Pancreas (tissue), 10 donors: ENCODE data around the gene PDCD4. TPM values are rescaled to one million over a fixed set of nuclear protein-coding genes. Genes with fewer than 3 reads are reported as not detected.

Experiments used
- ATAC-seq, 4 donors: fragments of 200-7000 bp; cut with Tn5 transposase; one replicate each; pipeline versions ENCODE4 v1.8.0 to v1.9.1; 2020; ENCODE audit warnings: mild to moderate bottlenecking in 4 of 4, moderate library complexity in 4 of 4
- DNase-seq, 6 donors: peaks; one replicate each; pipeline ENCODE4 v3.0.0-alpha.2; 2020
- FAIRE-seq: peaks from 2 replicates; lab custom pipeline; 2012; peaks lifted over from hg19 to GRCh38; lab: Jason Lieb, UNC
- H3K27ac ChIP-seq, 4 donors: fragments of 200-600 bp; sonication (generic); 1 replicate in 3 of 4; 2 replicates in 1 of 4; pipeline versions ENCODE4 v1.5.0 to v1.8.0; 2020
- H3K27me3 ChIP-seq, 4 donors: fragments of 200-600 bp; one replicate each; pipeline ENCODE4 v1.8.0; 2021
- H3K36me3 ChIP-seq, 3 donors: fragments of 200-600 bp; sonication (generic) in 1 of 3; one replicate each; pipeline versions ENCODE4 v1.5.0 to v1.8.0; 2020 to 2021
- H3K4me1 ChIP-seq, 3 donors: fragments of 200-600 bp; one replicate each; pipeline ENCODE4 v1.8.0; 2021
- H3K4me3 ChIP-seq, 4 donors: fragments of 200-600 bp; sonication (generic) in 2 of 4; one replicate each; pipeline versions ENCODE4 v1.5.0 to v1.8.0; 2020 to 2021
- H3K9me3 ChIP-seq, 4 donors: fragments of 200-600 bp; one replicate each; pipeline ENCODE4 v1.8.0; 2021
- WGBS, 2 donors: extraction: QIAGEN DNeasy Blood & Tissue Kit; methylation state at CpG; one replicate each; pipeline ENCODE4 v1.1.7; 2013; 5-methylcytosine and 5-hydroxymethylcytosine counted together
- intact Hi-C, 3 donors: fragments of 100-400 bp; cut with DNase I; formaldehyde crosslinking; loops; one replicate each; pipeline versions ENCODE4 v1.11.1 to v1.14.2; 2022
- polyA plus RNA-seq, 2 donors: library from polyadenylated mRNA; stranded (reverse); fragments of 200-250 nt; gene quantifications; one replicate each; pipeline ENCODE4 v1.2.3, GENCODE V29; 2013
- total RNA-seq, 6 donors: library from RNA; stranded (reverse); fragmentation: NEBNext Ultra II Directional in 4 of 6; extraction: Animal tissue kit (Norgen Biotek cat#: 25700) in 4 of 6; gene quantifications; one replicate each; pipeline versions ENCODE4 v1.2.1 to v1.2.4, GENCODE V29; 2021 to 2023
- TF ChIP-seq, protein P1 (sequence below), 4 donors: fragments of 200-600 bp; sonication (generic) in 3 of 4; IDR thresholded peaks; one replicate each; pipeline versions ENCODE4 v1.5.0 to v1.8.0; 2021; ENCODE audit warnings: antibody characterized with exemption in 4 of 4
- donor health status: healthy with polysubstance abuse.
- donor health status: DM: no; HTN: no; CAD: no; lungs with moderate emphysema.
- donor health status: DM: no; HTN: no; CAD: no.
- donor health status: control.
- donor health status: control.
- donor health status: Bipolar disorder and iron deficiency.
- donor health status: DM: yes; HTN: yes; CAD: no.
- donor health status: DM: no; HTN: no; CAD: no.
- donor health status: DM: no; HTN: no; CAD: no.
- donor health status: DM: yes; HTN: yes; CAD: no.

PDCD4 gene
- total and polyA plus RNA-seq, 8 donors: 283 to 679 (median 458) TPM

DNA sequence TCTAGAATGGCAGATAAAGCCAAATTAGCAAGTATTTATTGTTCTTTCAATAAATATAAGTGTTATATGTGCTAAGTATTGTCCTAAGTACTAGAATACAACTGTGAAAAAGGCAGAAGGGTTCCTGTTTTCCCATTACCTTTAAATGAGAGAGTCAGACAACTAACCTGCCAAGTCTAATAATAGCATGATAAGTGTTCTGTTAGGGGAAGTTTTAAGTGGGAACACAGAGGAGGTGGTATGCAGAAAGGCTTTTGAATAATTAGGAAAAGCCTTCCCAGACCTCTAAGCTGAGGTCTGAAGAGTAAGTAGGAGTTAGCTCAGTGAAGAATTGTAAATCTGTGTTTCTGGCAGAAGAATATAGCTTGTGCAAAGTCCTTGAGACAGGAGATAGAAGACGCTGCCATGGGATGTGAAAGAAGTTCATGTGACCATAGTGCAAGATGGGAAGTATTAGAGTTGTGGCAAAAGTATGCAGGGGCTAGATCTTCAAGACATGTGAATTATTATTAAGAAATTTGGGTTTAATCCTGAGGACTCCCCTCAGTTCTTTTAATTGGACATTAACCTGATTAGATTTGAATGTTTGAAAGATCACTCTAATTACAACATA, 60.1 kb downstream of the PDCD4 start:
- TF ChIP-seq, protein P1, sequence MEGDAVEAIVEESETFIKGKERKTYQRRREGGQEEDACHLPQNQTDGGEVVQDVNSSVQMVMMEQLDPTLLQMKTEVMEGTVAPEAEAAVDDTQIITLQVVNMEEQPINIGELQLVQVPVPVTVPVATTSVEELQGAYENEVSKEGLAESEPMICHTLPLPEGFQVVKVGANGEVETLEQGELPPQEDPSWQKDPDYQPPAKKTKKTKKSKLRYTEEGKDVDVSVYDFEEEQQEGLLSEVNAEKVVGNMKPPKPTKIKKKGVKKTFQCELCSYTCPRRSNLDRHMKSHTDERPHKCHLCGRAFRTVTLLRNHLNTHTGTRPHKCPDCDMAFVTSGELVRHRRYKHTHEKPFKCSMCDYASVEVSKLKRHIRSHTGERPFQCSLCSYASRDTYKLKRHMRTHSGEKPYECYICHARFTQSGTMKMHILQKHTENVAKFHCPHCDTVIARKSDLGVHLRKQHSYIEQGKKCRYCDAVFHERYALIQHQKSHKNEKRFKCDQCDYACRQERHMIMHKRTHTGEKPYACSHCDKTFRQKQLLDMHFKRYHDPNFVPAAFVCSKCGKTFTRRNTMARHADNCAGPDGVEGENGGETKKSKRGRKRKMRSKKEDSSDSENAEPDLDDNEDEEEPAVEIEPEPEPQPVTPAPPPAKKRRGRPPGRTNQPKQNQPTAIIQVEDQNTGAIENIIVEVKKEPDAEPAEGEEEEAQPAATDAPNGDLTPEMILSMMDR (IDR thresholded peaks at IDR 0.05): no peak
- no peak overlapping the region for H3K4me3 ChIP-seq
- no peaks in the 10 kb centered on the region for H3K36me3 ChIP-seq
- FAIRE-seq (no peak), DNase-seq (no peak), ATAC-seq (peak in 2 of 4 donors; percentile 34 to 39)
- H3K27ac ChIP-seq: no peak overlapping the region
- no peaks in the 10 kb centered on the region for H3K27me3 ChIP-seq
- H3K4me1 ChIP-seq: peaks cover 9 to 35% (median 29%) of the 10 kb centered on the region in 3 donors
- intact Hi-C loops: no loop called here
- no peaks in the 10 kb centered on the region for H3K9me3 ChIP-seq
- 31 to 37% methylated on average over 1 of the region's 1 CpG for WGBS, 2 donors

- Histone ChIP-seq H3K36me3 (no peaks in the 10 kb centered on the region), H3K9me3 (no peaks in the 10 kb centered on the region), H3K4me3 (no peak overlapping the region), H3K4me1 (peaks cover 9 to 35% (median 26%) of the 10 kb centered on the region in 3 donors), H3K27ac (no peak overlapping the region), H3K27me3 (no peaks in the 10 kb centered on the region)
- FAIRE-seq: peak; percentile 29
- DNase-seq: no peak
- TF ChIP-seq, protein P1 (IDR thresholded peaks at IDR 0.05): no peak
- intact Hi-C loops: no loop called here
- ATAC-seq: peak in 3 of 4 donors; percentile 35 to 57 (median 52)
- 15 to 30% methylated on average over 1 of the region's 1 CpG for WGBS, 2 donors
Observed at GRCh38 chr10:110932505-110933180, 60.9 kb downstream of the PDCD4 start.

GRCh38 chr10:110936757-110937156, 65.0 kb downstream of the PDCD4 start:
- H3K27ac ChIP-seq: no peak overlapping the region
- H3K4me1 ChIP-seq: peaks cover 7 to 16% (median 15%) of the 10 kb centered on the region in 3 donors
- ATAC-seq: no peak
- no peaks in the 10 kb centered on the region for H3K36me3 ChIP-seq
- no peak overlapping the region for H3K4me3 ChIP-seq
- H3K27me3 ChIP-seq: no peaks in the 10 kb centered on the region
- 97 to 98% methylated on average over 18 of the region's 18 CpGs for WGBS, 2 donors
- peak in 1 of 6 donors; percentile 35 for DNase-seq
- no peak for FAIRE-seq
- intact Hi-C loops: no loop called here
- H3K9me3 ChIP-seq: no peaks in the 10 kb centered on the region
- TF ChIP-seq, protein P1 (IDR thresholded peaks at IDR 0.05): no peak

GRCh38 chr10:110939419-110939818, 67.7 kb downstream of the PDCD4 start:
- WGBS, 2 donors: 94% methylated on average over 4 of the region's 4 CpGs
- ATAC-seq (no peak), FAIRE-seq (no peak), DNase-seq (no peak)
- no peaks in the 10 kb centered on the region for H3K9me3 ChIP-seq
- H3K36me3 ChIP-seq: no peaks in the 10 kb centered on the region
- TF ChIP-seq, protein P1 (IDR thresholded peaks at IDR 0.05): no peak
- no peaks in the 10 kb centered on the region for H3K27me3 ChIP-seq
- H3K4me1 ChIP-seq: peaks cover 0 to 3% (median 0%) of the 10 kb centered on the region in 3 donors
- H3K27ac ChIP-seq: no peak overlapping the region
- no peak overlapping the region for H3K4me3 ChIP-seq
- intact Hi-C loops: no loop called here
